HuH-7 (cell line): ENCODE measurements around the gene RPL36.

Experiments
- DNase-seq: peaks from one replicate; pipeline ENCODE4 v3.0.0; 2011; ENCODE audit warnings: low spot score

RPL36 gene

DNA sequence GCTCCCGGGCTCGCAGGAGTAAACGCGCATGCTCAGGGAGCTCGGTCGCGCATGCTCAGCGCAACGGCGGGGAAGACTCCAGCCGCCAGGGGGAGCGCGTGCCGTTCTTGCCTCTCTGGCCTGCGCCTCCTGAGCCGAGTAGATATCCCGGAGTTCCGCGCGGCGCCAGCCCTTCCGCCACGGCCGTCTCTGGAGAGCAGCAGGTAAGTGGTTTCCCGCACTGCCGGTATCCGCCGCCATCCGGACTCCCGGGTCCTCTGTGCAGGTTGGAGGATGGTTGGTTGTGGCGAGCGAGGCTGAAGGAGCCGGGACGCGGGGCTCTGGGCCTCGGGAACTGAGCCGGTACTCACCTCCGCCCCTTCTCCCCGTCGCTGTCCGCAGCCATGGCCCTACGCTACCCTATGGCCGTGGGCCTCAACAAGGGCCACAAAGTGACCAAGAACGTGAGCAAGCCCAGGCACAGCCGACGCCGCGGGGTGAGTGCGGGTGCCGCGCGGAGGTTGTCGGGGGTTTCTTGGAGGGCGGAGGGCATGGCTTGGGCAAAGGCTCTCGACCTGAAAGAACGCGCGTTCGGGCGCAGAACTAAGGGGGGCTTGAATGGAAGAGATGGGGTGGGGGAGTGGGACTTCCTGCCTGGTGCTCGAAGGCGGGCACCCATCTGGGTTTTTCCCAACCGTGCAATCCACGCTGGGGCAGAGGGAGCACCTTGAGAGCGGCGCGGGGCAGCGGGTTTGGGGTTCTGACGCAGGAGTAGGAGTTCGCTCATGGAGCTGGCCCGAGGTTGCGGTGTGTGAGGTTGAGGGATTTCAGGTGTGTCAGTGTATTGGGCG, at the start of gene RPL36:
Gene RPL36 (plus strand): TSS at position 171 of the 830 bp plus-strand sequence. CDS start 213 bp downstream, at position 384.
- peak; percentile 96 for DNase-seq

DNA sequence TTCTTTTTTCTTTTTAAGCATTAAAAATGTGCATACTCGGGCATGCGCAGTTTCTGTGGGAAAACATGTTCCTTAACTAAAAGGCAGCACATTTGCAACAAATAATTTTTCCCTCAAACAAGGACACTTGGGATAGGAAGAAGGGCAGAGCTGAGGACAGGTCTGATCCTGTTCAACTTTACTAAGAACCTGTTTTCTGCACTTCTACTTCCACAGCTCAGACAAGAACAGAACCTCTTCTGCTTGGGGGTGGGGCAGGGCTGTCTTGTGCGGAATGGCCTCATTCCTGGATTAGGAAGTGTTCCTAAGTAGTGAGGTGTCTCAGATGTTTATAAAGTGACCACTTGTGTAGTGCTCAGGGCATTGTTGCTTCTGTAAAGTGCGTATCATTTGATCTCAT, 48.9 kb upstream of the RPL36 start:
- no peak for DNase-seq

DNA sequence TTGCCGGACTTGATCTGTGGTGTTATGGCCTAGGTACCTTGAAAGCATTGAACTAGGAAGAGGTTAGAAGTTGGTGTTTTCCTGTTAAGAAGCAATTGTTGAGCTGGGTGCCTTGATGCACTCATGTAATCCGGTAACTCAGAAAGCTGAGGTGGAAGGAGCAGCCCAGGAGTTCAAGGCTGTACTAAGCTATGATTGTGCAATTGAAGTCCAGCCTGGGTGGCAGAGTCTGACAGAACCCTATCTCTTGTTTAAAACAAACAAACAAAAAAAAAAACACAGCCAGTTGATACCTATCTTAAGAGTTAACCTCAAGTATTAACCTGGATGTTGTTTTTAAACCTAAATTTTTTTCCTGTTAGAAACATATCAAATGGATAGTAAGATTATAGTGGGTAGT, 47.9 kb upstream of the RPL36 start:
- no peak for DNase-seq

DNA sequence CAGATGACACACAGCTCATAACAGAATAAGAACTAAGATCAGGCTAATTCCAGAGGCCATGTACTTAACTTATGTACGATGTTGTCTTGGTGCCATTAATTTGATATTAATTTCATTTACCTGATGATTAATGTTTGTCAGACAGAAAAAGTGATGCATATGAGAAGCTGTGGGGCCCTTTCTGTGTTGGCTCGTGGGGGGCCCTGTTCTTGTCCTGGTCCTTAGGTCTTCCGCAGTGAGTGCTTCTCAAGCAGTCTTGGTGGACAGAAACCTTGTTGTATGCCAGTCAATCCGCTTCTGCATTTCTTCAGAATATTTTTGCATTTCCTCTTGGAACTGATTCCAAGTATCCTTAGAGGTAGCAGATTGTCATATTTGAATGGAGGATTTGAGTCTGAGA, 47.0 kb upstream of the RPL36 start:
- DNase-seq, result no peak

DNA sequence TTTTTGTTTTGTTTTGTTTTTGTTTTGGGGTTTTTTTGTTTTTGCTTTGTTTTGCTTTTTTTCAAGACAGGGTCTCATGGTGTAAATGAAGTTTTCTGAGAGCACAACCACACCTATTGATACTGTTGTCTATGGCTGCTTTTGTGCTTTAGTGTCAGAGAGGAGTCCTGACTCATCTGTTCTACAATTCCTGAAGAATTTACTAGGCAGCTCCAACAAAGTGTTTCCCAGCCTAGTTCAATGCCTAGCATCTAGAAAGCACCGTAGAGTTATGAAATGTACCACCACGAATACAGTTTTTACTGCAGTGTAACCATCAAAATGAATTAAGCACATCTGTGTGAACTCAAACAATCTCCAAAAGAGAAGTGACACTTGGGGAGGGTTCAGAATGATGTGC, 46.1 kb upstream of the RPL36 start:
- DNase-seq, result no peak

DNA sequence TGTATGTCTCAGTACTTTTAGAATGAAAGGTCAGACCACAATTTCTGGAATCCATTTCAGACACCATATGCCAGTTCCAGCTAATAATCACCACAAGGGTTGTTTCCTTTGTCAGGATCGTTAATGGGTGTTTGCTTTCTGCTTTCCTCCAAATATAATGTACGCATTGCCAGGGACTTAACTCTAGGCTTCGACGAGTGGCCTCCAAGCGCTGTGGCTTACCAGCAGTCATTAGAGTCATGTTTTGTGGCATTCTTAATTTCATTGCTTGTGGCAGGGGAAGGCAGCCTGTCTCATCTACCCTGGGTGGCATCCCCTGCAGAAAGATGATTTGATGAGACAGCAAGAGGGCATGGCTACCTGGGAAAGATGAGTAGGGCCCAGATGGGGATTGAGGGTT, 44.7 kb upstream of the RPL36 start:
- DNase-seq, result no peak

DNA sequence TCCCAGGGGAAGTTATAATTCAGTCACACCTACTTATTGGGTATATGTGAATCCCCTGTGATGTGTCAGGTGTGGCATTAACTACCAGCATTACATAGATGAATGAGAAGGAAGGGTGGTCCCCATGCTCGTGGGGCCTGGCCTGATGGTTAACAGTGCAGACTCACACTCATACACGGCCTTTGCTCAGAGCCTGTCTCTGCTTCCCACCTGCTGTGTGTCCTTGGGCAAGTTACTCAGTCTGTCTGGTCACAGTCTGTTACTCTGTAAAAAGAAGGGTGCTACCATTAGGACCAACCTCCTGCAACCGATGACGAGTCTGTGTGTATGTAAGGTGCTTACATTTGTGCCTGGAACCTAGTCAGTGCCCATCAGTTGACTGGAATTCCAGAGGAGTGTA, 43.4 kb upstream of the RPL36 start:
- DNase-seq, result no peak

DNA sequence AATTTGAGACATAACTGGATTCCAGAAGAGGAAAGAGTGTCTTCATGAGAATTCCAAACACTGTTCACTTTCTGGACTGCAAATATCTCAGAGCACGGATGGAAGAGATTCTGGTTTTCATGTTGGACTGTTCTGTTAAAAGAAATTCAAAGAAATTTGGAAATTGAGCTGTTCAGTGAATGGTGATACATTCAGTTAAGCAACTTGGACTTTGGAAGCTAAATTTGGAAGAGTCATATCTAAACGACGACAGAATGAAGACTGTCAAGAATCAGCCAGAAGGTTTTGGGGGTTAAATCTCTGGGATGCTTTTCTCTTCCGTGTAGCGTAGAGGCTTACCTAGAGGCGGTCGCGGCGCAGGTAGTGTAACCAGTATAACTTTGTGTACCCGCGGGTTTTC, 41.6 kb upstream of the RPL36 start:
- no peak for DNase-seq

DNA sequence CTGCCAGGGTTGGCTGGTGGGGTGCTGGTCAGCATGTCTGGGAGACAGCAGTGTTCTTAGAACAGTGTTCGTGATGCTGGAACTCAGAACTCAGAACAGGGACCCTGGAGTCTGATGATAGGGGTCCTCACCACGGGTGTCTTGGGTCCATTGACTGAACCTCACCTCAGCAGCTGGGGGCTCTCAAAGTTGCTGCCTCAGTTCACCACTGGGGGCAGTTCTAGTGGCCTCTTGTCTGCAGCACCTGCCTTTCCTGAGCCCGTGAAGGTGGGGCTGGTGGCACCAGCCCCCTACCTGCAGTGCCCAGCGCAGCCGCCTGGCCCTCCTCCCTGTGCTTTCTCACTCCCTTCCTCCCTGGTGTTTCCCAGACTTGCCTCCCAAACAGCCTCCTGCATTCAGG, 38.7 kb upstream of the RPL36 start:
- no peak for DNase-seq

DNA sequence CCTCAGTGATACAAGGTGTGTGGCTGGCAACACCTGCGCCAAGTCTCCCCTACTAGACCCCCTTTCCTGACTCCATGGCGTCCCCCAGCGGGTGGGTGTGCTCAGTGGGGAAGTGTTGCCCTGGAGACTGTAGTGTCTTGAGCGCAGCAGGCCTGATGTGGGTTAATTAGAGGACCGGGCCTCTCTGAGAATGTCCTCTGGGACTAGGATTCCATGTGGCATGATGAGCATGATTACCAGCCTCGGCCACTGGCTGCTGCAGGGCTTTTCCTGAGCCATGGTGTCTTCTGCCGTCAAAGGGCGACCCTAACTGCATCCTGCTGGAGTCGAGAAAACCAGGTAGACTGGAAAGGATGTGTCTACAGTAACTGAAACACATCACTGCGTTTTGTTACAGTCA, 37.8 kb upstream of the RPL36 start:
- no peak for DNase-seq

DNA sequence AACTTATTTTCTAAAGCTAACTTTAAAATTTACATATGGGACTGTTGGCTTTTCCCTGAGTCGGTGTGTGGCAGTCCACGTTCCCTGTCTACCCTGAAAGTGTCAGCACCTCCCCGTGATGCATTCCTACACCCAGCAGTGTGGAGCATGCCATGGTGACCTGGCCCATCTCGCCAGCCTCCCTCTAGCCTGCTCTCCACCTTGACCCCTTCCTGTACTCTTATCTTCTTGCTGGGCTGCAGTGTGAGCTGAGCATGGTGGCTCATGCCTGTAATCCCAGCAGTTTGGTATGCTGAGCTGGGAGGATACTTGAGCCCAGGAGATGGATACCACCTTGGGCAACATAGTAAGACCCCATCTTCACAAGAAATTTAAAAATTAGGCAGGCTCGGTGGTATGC, 35.2 kb upstream of the RPL36 start:
- no peak for DNase-seq

DNA sequence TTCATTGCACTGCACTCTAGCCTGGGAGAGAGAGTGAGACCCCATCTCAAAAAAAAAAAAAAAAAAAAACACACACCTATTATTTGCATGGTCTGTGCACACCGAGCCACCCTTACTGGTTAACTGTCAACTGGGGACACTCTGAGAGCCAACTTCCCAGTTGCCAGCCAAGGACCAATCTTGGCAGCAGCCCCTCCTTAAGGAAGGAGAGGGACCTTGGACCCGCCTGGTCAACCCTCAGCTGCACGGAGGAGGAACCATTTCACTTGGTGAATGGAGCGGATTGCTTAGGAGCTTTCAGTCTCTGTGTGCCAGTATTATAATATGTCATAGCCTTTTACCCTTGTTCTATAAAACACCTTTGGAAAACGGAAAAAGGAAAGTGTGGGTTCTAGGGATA, 34.7 kb upstream of the RPL36 start:
- no peak for DNase-seq

DNA sequence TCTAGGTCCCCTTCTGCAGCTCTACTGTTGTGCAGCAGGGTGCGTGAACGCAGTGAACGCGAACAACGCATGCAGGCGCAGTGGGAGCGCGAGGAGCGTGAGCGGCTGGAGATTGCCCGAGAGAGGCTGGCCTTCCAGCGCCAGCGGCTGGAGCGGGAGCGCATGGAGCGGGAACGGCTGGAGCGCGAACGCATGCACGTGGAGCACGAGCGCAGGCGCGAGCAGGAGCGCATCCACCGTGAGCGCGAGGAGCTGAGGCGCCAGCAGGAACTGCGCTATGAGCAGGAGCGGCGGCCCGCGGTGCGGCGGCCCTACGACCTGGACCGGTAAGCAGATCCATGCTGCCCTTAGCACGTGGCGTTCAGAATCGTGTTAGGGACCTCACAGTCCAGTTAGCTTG, 28.6 kb upstream of the RPL36 start:
- DNase-seq, result no peak

DNA sequence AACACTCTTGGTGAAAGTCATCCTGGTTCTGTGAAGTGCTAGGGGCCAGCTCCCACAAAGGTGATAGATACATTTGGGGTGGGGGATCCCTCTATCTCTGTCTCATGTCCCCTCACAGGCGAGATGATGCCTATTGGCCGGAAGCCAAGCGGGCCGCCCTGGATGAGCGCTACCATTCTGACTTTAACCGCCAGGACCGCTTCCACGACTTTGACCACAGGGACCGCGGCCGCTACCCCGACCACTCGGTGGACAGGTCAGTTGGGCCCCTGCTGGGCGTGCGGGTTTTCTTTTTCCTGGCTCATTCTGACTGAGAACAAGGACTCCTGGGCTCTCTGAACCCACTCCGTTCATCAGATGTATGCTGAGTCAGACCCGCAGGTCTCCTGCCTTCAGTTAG, 26.2 kb upstream of the RPL36 start:
- no peak for DNase-seq

DNA sequence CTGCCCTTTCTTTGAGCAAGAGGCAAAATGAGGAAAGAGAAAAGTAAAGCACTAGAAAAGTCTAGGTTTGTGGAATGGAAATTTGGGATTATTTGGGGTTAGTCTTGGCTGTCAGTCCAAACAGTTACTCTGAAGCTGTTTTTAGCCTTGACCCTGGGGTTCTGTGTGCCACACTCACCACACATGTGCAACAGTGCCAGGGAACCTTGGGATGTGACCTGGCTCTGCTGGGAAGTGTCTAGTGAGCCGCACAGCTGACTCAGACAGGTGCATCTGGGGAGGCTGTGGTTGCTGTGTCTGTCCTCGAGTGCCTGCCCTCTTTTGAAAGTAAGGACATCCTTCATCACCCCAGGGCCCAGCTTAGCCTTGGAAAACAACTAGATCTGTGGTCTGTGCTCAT, 25.6 kb upstream of the RPL36 start:
- DNase-seq, result no peak

DNA sequence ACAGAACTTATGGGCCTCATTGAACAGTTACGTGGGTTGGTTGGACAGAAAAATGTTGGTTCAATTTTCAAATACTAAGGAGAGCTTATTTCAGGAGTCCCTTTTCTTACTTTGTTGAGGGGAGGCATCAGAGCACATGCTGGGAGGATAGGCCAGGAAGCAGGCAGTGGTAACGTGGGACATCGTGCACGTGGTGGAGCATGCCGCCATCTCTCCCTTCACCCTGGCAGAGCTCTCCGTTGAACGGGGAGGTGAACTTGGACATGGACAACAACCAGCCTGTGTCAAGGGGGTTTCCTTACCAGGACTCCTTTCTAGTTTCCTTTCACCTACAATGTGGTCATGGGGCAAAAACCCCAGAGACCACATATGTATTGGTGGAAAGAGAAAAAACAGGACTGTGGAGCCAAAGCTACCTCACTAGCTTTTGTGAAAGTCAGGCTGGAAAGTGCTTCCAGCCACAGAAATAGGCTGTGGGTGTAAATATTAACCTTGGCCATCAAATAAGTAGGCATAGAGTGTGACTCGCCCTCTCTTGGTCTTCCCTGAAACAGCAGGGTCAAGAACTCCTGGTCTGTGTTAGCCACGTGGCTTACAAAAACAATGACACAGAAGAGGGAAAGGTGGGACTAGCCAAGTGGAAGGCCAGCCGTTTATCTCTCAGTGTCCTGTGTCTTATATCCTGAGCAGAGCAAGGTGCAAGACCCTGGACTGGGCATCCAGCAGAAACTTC, 24.1 kb upstream of the RPL36 start:
- peak; percentile 62 for DNase-seq

DNA sequence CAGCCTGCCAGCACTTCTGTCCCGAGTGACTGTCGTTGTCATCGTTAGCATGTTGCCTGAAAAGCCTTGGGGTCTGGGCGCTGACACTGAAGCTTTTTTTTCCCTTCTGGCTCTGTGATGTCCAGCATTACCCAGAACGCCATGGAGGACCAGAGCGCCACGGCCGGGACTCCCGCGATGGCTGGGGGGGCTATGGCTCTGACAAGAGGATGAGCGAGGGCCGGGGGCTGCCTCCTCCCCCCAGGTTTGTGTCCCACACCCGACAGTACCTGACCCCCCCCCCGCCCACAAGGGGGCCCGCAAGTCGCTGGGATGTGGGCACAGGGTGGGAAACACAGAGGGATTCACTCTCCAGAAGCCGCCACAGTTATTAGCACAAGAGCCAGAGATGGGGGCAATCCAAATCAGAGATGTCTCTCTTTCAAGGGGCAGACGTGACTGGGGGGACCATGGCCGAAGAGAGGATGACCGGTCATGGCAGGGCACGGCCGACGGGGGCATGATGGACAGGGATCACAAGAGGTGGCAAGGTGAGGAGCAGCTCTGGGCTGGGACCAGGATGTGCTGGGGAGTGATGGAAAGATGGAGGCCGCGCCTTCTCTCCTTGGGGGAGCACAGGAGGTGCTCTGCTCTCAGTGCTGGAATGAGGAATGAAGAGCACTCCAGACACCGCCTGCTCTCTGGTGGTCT, 23.0 kb upstream of the RPL36 start:
- DNase-seq, result no peak

DNA sequence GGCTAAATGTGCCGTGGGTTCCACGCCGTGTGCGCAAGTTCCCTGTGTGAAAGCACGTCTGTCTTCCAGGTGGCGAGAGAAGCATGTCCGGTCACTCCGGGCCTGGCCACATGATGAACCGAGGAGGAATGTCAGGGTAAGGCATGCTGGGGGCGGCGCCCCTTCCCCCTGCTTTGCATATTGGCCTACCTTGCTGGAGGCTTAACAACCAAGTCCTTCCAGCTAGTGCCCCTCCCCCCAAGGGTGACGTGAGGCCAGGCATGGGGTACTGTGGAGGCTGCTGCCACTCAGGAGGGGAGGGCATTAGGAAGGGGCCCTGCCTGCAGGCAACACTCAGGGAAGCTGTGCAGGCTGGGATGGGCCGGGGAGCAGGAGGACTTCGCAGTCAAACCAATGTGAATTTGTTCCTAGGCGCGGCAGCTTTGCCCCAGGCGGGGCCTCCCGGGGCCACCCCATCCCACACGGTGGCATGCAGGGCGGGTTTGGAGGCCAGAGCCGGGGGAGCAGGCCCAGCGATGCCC, 22.3 kb upstream of the RPL36 start:
- DNase-seq, result no peak

DNA sequence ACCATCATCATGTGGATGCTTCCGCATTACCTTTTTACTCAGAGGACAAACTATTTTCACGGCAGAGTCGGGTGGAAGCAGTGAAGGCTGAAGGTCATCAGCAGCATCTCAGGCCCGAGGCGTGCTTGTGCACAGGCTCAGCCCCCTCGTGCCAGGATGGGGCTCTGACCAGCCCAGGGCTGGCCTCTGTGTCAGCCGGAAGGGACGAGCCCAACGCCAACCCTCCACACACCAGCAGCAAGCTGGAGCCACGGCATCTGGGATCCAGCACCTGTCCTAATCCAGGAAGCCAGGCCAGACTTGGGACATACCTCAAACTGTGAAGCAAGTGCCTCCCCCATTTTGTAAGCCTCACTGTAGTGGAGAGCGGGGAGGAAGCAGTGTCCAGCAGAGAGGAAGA, 20.9 kb upstream of the RPL36 start:
- DNase-seq, result no peak

DNA sequence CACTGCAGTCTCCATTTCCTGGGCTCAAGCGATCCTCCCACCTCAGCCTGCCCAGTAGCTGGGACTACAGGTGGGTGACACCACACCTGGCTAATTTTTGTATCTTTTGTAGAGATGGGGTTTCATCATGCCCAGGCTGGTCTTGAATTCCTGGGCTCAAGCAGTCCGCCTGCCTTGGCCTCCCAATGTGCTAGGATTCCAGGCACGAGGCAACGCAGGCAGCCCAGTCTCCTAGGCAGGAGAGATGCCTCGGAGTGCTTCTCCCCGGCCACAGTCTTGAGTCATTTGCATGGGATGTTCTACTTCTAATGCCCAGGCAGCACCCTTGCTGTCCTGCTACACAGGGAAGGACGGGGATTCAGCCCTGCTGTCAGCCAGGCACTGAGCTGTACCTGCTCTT, 18.5 kb upstream of the RPL36 start:
- no peak for DNase-seq

DNA sequence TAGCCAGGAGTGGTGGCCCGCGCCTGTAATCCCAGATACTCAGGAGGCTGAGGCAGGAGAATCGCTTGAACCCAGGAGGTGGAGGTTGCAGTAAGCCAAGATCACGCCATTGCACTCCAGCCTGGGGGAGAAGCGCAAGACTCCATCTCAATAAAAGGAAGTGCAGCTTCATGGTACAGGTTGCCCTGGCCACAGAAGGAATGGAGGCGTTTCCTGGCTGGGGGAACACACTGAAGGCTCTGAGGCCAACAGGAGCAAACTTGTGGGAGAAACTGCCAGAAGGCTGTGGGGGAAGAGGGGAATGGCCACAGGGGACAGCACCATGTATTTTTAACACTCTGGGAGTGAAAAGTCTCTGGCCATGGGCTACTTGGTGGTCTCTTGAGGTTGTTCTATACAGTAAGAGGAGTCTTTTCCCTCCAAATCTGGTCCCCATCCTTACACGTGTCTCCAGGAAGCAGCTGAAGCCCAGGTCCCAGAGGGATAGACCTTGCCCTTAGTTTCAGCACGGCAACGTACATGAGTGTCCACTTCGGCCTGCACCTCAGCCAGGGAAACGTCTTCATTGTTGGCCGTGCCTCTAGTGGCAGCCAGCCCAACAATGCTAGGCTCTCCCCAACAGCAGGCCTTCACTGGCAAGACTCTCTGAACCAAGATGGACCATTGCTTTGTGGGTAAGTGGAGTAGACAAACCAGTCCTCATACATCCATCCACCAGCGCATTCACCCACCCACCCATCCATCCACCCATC, 17.2 kb upstream of the RPL36 start:
- DNase-seq, result no peak

DNA sequence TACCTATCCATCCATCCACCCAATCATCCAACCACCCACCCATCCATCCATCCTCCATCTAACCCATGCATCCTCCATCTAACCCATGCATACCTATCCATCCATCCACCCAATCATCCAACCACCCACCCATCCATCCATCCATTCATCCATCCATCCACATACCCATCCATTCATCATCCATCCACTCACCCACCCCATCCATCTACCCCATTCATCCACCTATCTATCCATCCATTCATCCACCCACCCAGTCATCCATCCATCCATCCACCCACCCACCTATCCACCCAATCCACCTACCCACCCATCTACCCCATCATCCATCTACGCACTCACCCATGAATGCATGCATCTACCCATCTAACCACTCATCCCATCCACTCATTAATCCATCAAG, 16.3 kb upstream of the RPL36 start:
- no peak for DNase-seq
